GM21423 (cell line): ENCODE data around the gene ADAMTS13.
"Not testable (repeated sequence)": the region's sequence is repeated elsewhere in the genome, so short reads cannot be mapped to it uniquely, and the experiment has no call there.

Experiments used
- ATAC-seq: cut with Tn5 transposase; IDR thresholded peaks from one replicate; pipeline ENCODE4 v1.9.1; 2021; ENCODE audit warnings: mild to moderate bottlenecking, moderate library complexity; ENCODE audit not compliant: unreplicated experiment

The ADAMTS13 gene

GRCh38 chr9:133421615-133422542 is at the start of gene ADAMTS13:
TSS of gene ADAMTS13 (plus strand) at chr9:133422367. CDS start at chr9:133422444, 77 bp downstream.
- no peak for ATAC-seq

- ATAC-seq = no peak
Measured at GRCh38 chr9:133374612-133375115, 47.5 kb upstream of the ADAMTS13 start.

GRCh38 chr9:133375116-133375723 is 46.9 kb upstream of the ADAMTS13 start:
- peak; percentile 7 for ATAC-seq

GRCh38 chr9:133375724-133376654 is 46.2 kb upstream of the ADAMTS13 start, which contains the start of the genes STKLD1 and SURF4:
TSS of gene STKLD1 (plus strand) at chr9:133376366. CDS start at chr9:133376474, 108 bp downstream.
TSS of gene SURF4 (minus strand) at chr9:133376060. CDS start at chr9:133375969, 91 bp downstream.
- ATAC-seq = peak; percentile 88

GRCh38 chr9:133377280-133377679 is 44.9 kb upstream of the ADAMTS13 start:
- not testable (repeated sequence) for ATAC-seq

GRCh38 chr9:133377721-133378216 is 44.4 kb upstream of the ADAMTS13 start:
- no peak for ATAC-seq

- no peak for ATAC-seq
Measured at GRCh38 chr9:133378408-133378962, 43.7 kb upstream of the ADAMTS13 start.

- no peak for ATAC-seq
Measured at GRCh38 chr9:133379153-133380086, 42.7 kb upstream of the ADAMTS13 start.

GRCh38 chr9:133380734-133381133 is 41.4 kb upstream of the ADAMTS13 start:
- ATAC-seq = no peak

- no peak for ATAC-seq
Measured at GRCh38 chr9:133382507-133383141, 39.5 kb upstream of the ADAMTS13 start.

- no peak for ATAC-seq
Measured at GRCh38 chr9:133383438-133383837, 38.7 kb upstream of the ADAMTS13 start.

- ATAC-seq = no peak
Measured at GRCh38 chr9:133384736-133385321, 37.3 kb upstream of the ADAMTS13 start.

GRCh38 chr9:133385452-133385851 is 36.7 kb upstream of the ADAMTS13 start:
- ATAC-seq = no peak

GRCh38 chr9:133386338-133386737 is 35.8 kb upstream of the ADAMTS13 start:
- no peak for ATAC-seq

GRCh38 chr9:133387680-133388079 is 34.5 kb upstream of the ADAMTS13 start:
- no peak for ATAC-seq

GRCh38 chr9:133389025-133389557 is 33.1 kb upstream of the ADAMTS13 start:
- no peak for ATAC-seq

- no peak for ATAC-seq
Measured at GRCh38 chr9:133389562-133389961, 32.6 kb upstream of the ADAMTS13 start.

- no peak for ATAC-seq
Measured at GRCh38 chr9:133390713-133391112, 31.5 kb upstream of the ADAMTS13 start.
